PC-3 (cell line): ENCODE results near the gene GALNT13.

ENCODE experiments used
- CTCF ChIP-seq: fragments of 300-600 bp; sonication (generic); conservative IDR thresholded peaks from 2 replicates; pipeline ENCODE4 v1.5.1; 2017; ENCODE audit warnings: antibody characterized with exemption, low read depth, mild to moderate bottlenecking, low read length
- EZH2 ChIP-seq: fragments of 300-600 bp; sonication (generic); IDR thresholded peaks from one replicate; pipeline ENCODE4 v1.6.1; 2017; ENCODE audit warnings: antibody characterized with exemption, mild to moderate bottlenecking, low read length; ENCODE audit not compliant: unreplicated experiment
- EZH2phosphoT487 ChIP-seq: fragments of 300-600 bp; sonication (generic); IDR thresholded peaks from 2 replicates; pipeline ENCODE4 v1.6.1; 2018; ENCODE audit warnings: mild to moderate bottlenecking, antibody characterized with exemption, low read length, borderline replicate concordance

GRCh38 chr2:154238252-154238651 is 366.5 kb downstream of the GALNT13 start:
- TF ChIP-seq CTCF (no peak), EZH2 (no peak), EZH2phosphoT487 (no peak)
